WTC11 (cell line): ENCODE data around the gene MEOX2.

Experiments used
- IRF1 ChIP-seq: sonication (generic); formaldehyde crosslinking; IDR thresholded peaks from 2 replicates; pipeline ENCODE4 v1.8.0; 2023; ENCODE audit warnings: missing genetic modification reagents
- TF ChIP-seq, protein P1 (sequence below): fragments of 200-600 bp; IDR thresholded peaks from 2 replicates; pipeline ENCODE4 v1.8.0; 2022; ENCODE audit warnings: antibody characterized with exemption

GRCh38 chr7:15678653-15679052 is 7.8 kb downstream of the MEOX2 start:
- TF ChIP-seq, protein P1, sequence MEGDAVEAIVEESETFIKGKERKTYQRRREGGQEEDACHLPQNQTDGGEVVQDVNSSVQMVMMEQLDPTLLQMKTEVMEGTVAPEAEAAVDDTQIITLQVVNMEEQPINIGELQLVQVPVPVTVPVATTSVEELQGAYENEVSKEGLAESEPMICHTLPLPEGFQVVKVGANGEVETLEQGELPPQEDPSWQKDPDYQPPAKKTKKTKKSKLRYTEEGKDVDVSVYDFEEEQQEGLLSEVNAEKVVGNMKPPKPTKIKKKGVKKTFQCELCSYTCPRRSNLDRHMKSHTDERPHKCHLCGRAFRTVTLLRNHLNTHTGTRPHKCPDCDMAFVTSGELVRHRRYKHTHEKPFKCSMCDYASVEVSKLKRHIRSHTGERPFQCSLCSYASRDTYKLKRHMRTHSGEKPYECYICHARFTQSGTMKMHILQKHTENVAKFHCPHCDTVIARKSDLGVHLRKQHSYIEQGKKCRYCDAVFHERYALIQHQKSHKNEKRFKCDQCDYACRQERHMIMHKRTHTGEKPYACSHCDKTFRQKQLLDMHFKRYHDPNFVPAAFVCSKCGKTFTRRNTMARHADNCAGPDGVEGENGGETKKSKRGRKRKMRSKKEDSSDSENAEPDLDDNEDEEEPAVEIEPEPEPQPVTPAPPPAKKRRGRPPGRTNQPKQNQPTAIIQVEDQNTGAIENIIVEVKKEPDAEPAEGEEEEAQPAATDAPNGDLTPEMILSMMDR: no peak
- TF ChIP-seq IRF1: no peak
